Activated CD8-positive, alpha-beta T cell treated with anti-CD3 and anti-CD28 coated beads, Interleukin-2, amount 10 ng/mL, durations not matched to agents 7 days and 5 days (primary cell): ENCODE data around the gene MAGEB3. TPM values are rescaled to one million over a fixed set of nuclear protein-coding genes. Genes with fewer than 3 reads are reported as not detected.
"Not testable (repeated sequence)": the region's sequence is repeated elsewhere in the genome, so short reads cannot be mapped to it uniquely, and the experiment has no call there.

Source experiments
- ATAC-seq: fragments of 150-1000 bp; cut with Tn5 transposase; one replicate; pipeline ENCODE4 v1.10.0; 2021; ENCODE audit warnings: moderate library complexity
- CTCF ChIA-PET: fragments of 350-600 bp; sonication (Branson Sonifier 250); formaldehyde crosslinking; loops from one replicate; lab custom pipeline; 2021; ENCODE audit warnings: antibody characterized with exemption; lab: Charles Lee
- POLR2A ChIA-PET: fragments of 350-600 bp; sonication (Branson Sonifier 250); formaldehyde crosslinking; loops from one replicate; lab custom pipeline; 2021; ENCODE audit warnings: antibody characterized with exemption; lab: Charles Lee
- DNase-seq: peaks from one replicate; pipeline ENCODE4 v3.0.0-alpha.2; 2020
- H3K27ac Mint-ChIP-seq: one replicate; pipeline ENCODE4 v1.8.0; 2021; ENCODE audit warnings: mild to moderate bottlenecking, mixed read lengths
- H3K27me3 Mint-ChIP-seq: one replicate; pipeline ENCODE4 v1.8.0; 2021; ENCODE audit warnings: low read depth, mixed read lengths
- H3K36me3 Mint-ChIP-seq: one replicate; pipeline ENCODE4 v1.8.0; 2021; ENCODE audit warnings: low read depth, mixed read lengths
- H3K4me1 Mint-ChIP-seq: one replicate; pipeline ENCODE4 v1.8.0; 2021; ENCODE audit warnings: low read depth, mixed read lengths
- H3K4me3 Mint-ChIP-seq: one replicate; pipeline ENCODE4 v1.8.0; 2021; ENCODE audit warnings: mild to moderate bottlenecking, mixed read lengths
- H3K9me3 Mint-ChIP-seq: one replicate; pipeline ENCODE4 v1.8.0; 2022; ENCODE audit warnings: mixed read lengths; ENCODE audit not compliant: insufficient read depth
- total RNA-seq, 2 experiments: library from RNA; stranded (reverse); gene quantifications; one replicate each; pipeline ENCODE4 v1.2.3, GENCODE V29; 2021

Gene MAGEB3
- not detected for total RNA-seq

- ChIA-PET CTCF (no interaction called here), POLR2A (no interaction called here)
- DNase-seq (no peak), ATAC-seq (no peak)
- no peaks in the 10 kb centered on the region for H3K27me3 Mint-ChIP-seq
- no peaks in the 10 kb centered on the region for H3K9me3 Mint-ChIP-seq
- H3K27ac Mint-ChIP-seq = no peak within 1 kb of the TSS
- no peaks in the 10 kb centered on the region for H3K36me3 Mint-ChIP-seq
- no peaks in the 10 kb centered on the region for H3K4me1 Mint-ChIP-seq
- H3K4me3 Mint-ChIP-seq = no peak within 1 kb of the TSS
Measured at GRCh38 chrX:30230395-30230794, at the start of gene MAGEB3. TSS of gene MAGEB3 (plus strand) at chrX:30230657. CDS start at chrX:30235925, 5,268 bp downstream.

- Mint-ChIP-seq H3K4me1 (no peaks in the 10 kb centered on the region), H3K36me3 (no peaks in the 10 kb centered on the region), H3K9me3 (no peaks in the 10 kb centered on the region), H3K27ac (no peak overlapping the region), H3K4me3 (no peak overlapping the region), H3K27me3 (no peaks in the 10 kb centered on the region)
- POLR2A ChIA-PET = no interaction called here
- CTCF ChIA-PET = no interaction called here
- DNase-seq (no peak), ATAC-seq (no peak)
Measured at GRCh38 chrX:30181353-30181752, 49.1 kb upstream of the MAGEB3 start.

- ATAC-seq (no peak), DNase-seq (no peak)
- H3K27me3 Mint-ChIP-seq = no peaks in the 10 kb centered on the region
- no peaks in the 10 kb centered on the region for H3K4me1 Mint-ChIP-seq
- no peak overlapping the region for H3K4me3 Mint-ChIP-seq
- POLR2A ChIA-PET = no interaction called here
- no peak overlapping the region for H3K27ac Mint-ChIP-seq
- CTCF ChIA-PET = no interaction called here
- no peaks in the 10 kb centered on the region for H3K9me3 Mint-ChIP-seq
- H3K36me3 Mint-ChIP-seq = no peaks in the 10 kb centered on the region
Measured at GRCh38 chrX:30183554-30183953, 46.9 kb upstream of the MAGEB3 start.

GRCh38 chrX:30190426-30190825, 40.0 kb upstream of the MAGEB3 start:
- H3K4me1 Mint-ChIP-seq = no peaks in the 10 kb centered on the region
- ATAC-seq (no peak), DNase-seq (no peak)
- no peak overlapping the region for H3K27ac Mint-ChIP-seq
- no peaks in the 10 kb centered on the region for H3K27me3 Mint-ChIP-seq
- POLR2A ChIA-PET = no interaction called here
- H3K4me3 Mint-ChIP-seq = no peak overlapping the region
- no peaks in the 10 kb centered on the region for H3K9me3 Mint-ChIP-seq
- no peaks in the 10 kb centered on the region for H3K36me3 Mint-ChIP-seq
- CTCF ChIA-PET = no interaction called here

GRCh38 chrX:30193910-30194309, 36.5 kb upstream of the MAGEB3 start:
- H3K36me3 Mint-ChIP-seq, DNase-seq, H3K9me3 Mint-ChIP-seq, CTCF ChIA-PET, H3K4me3 Mint-ChIP-seq, H3K27ac Mint-ChIP-seq, ATAC-seq, POLR2A ChIA-PET, H3K4me1 Mint-ChIP-seq, H3K27me3 Mint-ChIP-seq: not testable (repeated sequence)

- CTCF ChIA-PET = no interaction called here
- POLR2A ChIA-PET = no interaction called here
- H3K4me1 Mint-ChIP-seq = no peaks in the 10 kb centered on the region
- no peak overlapping the region for H3K4me3 Mint-ChIP-seq
- no peaks in the 10 kb centered on the region for H3K36me3 Mint-ChIP-seq
- no peak for ATAC-seq
- H3K27ac Mint-ChIP-seq = no peak overlapping the region
- H3K27me3 Mint-ChIP-seq = no peaks in the 10 kb centered on the region
- H3K9me3 Mint-ChIP-seq = no peaks in the 10 kb centered on the region
- DNase-seq = no peak
Measured at GRCh38 chrX:30196322-30196721, 34.1 kb upstream of the MAGEB3 start.

- ATAC-seq (no peak), DNase-seq (no peak)
- no peak overlapping the region for H3K4me3 Mint-ChIP-seq
- no peaks in the 10 kb centered on the region for H3K36me3 Mint-ChIP-seq
- ChIA-PET POLR2A (no interaction called here), CTCF (no interaction called here)
- no peaks in the 10 kb centered on the region for H3K4me1 Mint-ChIP-seq
- no peaks in the 10 kb centered on the region for H3K27me3 Mint-ChIP-seq
- H3K9me3 Mint-ChIP-seq = no peaks in the 10 kb centered on the region
- no peak overlapping the region for H3K27ac Mint-ChIP-seq
Measured at GRCh38 chrX:30212172-30212571, 18.3 kb upstream of the MAGEB3 start.

GRCh38 chrX:30215357-30215843, 15.1 kb upstream of the MAGEB3 start, which contains the start of gene MAGEB2:
TSS of gene MAGEB2 (plus strand) at chrX:30215563. CDS start at chrX:30218581, 3,018 bp downstream.
- H3K36me3 Mint-ChIP-seq = no peaks in the 10 kb centered on the region
- ATAC-seq (no peak), DNase-seq (no peak)
- CTCF ChIA-PET = no interaction called here
- no peak within 1 kb of the TSS for H3K4me3 Mint-ChIP-seq
- POLR2A ChIA-PET = no interaction called here
- H3K27me3 Mint-ChIP-seq = no peaks in the 10 kb centered on the region
- H3K4me1 Mint-ChIP-seq = no peaks in the 10 kb centered on the region
- H3K9me3 Mint-ChIP-seq = no peaks in the 10 kb centered on the region
- H3K27ac Mint-ChIP-seq = no peak within 1 kb of the TSS

- no peaks in the 10 kb centered on the region for H3K4me1 Mint-ChIP-seq
- DNase-seq (no peak), ATAC-seq (no peak)
- no peak overlapping the region for H3K4me3 Mint-ChIP-seq
- H3K9me3 Mint-ChIP-seq = no peaks in the 10 kb centered on the region
- no peaks in the 10 kb centered on the region for H3K36me3 Mint-ChIP-seq
- ChIA-PET POLR2A (no interaction called here), CTCF (no interaction called here)
- H3K27ac Mint-ChIP-seq = no peak overlapping the region
- no peaks in the 10 kb centered on the region for H3K27me3 Mint-ChIP-seq
Measured at GRCh38 chrX:30217465-30217864, 13.0 kb upstream of the MAGEB3 start.

- Mint-ChIP-seq H3K27me3 (no peaks in the 10 kb centered on the region), H3K4me1 (no peaks in the 10 kb centered on the region), H3K36me3 (no peaks in the 10 kb centered on the region), H3K4me3 (no peak overlapping the region), H3K27ac (no peak overlapping the region), H3K9me3 (no peaks in the 10 kb centered on the region)
- ChIA-PET POLR2A (no interaction called here), CTCF (no interaction called here)
- ATAC-seq (no peak), DNase-seq (no peak)
Measured at GRCh38 chrX:30219372-30219771, 11.1 kb upstream of the MAGEB3 start.

- no peaks in the 10 kb centered on the region for H3K36me3 Mint-ChIP-seq
- no peak overlapping the region for H3K4me3 Mint-ChIP-seq
- ChIA-PET POLR2A (no interaction called here), CTCF (no interaction called here)
- H3K27me3 Mint-ChIP-seq = no peaks in the 10 kb centered on the region
- H3K4me1 Mint-ChIP-seq = no peaks in the 10 kb centered on the region
- no peak for DNase-seq
- no peaks in the 10 kb centered on the region for H3K9me3 Mint-ChIP-seq
- H3K27ac Mint-ChIP-seq = no peak overlapping the region
- no peak for ATAC-seq
Measured at GRCh38 chrX:30220661-30221060, 9.8 kb upstream of the MAGEB3 start.

GRCh38 chrX:30224536-30224935, 5.9 kb upstream of the MAGEB3 start:
- POLR2A ChIA-PET = no interaction called here

GRCh38 chrX:30228526-30228925, 1.9 kb upstream of the MAGEB3 start:
- H3K27ac Mint-ChIP-seq = no peak overlapping the region
- no peak overlapping the region for H3K4me3 Mint-ChIP-seq
- no peaks in the 10 kb centered on the region for H3K27me3 Mint-ChIP-seq
- POLR2A ChIA-PET = no interaction called here
- CTCF ChIA-PET = no interaction called here
- H3K4me1 Mint-ChIP-seq = no peaks in the 10 kb centered on the region
- DNase-seq (no peak), ATAC-seq (no peak)
- H3K9me3 Mint-ChIP-seq = no peaks in the 10 kb centered on the region
- H3K36me3 Mint-ChIP-seq = no peaks in the 10 kb centered on the region

More at GRCh38 chrX:30224536-30224935, 5.9 kb upstream of the MAGEB3 start:
- Mint-ChIP-seq H3K9me3 (no peaks in the 10 kb centered on the region), H3K4me1 (no peaks in the 10 kb centered on the region), H3K27ac (no peak overlapping the region), H3K4me3 (no peak overlapping the region), H3K27me3 (no peaks in the 10 kb centered on the region), H3K36me3 (no peaks in the 10 kb centered on the region)
- no peak for ATAC-seq
- DNase-seq = no peak
- CTCF ChIA-PET = no interaction called here
